ENCODE results near the gene DIO3.

DNA sequence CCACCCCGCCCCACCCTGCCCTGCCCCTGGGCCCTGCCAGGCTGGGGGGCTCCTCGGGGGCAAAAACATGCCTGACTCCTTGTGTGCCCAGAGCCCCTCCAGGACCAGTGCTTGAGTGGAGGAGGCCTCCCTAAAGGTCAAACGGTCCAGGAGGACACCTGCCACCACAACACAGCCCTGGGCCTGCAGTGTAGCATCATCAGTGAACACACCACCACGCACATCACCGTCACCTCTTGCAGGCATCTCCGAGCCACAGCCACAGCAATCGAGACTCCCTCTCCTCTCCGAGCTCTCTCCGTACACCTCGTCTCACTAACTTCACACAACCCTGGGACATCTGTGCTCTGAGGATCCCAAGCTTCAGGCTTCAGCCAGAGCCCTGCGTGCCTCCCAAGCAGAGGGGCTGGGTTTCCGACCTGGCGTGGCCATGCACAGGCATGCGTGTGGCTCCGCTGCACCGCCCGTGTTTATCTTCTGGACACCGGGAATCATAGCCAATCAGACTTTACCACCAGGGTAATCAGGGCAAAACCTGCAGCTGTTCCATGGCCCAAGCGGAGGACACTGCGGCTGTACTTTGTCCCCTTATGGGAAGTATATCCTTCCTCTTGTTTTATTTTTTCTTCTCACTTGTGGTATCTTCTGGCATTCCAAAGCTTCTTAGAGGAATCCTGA, 6.2 kb upstream of the DIO3 start:
- TF ChIP-seq POLR2AphosphoS5 (IDR thresholded peaks at IDR 0.05; ENCODE audit: low read depth, low read length) (no peak), POLR2A (IDR thresholded peaks at IDR 0.05; ENCODE audit: low read depth, low read length) (no peak)
